Measurements from ENCODE around the gene BTBD6.
A peak's percentile ranks its signal among the peaks of the same experiment; 100 is the strongest.

Gene BTBD6

DNA sequence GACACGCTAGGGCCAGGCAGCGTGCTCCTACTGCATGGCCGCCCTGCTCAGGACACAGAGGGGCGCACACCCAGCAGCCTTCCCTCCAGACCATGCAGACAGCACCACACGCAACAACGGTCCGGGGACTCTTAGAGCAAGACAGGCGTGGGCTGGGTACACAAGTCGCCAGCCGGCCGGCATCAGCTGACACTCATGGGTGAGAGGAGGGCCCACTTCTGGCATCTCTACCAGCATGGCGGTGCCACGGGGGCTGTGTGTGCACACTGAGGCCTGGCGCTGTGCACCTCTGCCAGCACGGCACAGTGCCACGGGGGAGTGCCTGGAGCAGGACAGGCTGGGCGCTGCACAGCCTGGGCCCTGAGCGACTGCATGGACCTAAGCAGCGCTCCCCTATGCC is 6.7 kb upstream of the BTBD6 start:
- no peak for DNase-seq

DNA sequence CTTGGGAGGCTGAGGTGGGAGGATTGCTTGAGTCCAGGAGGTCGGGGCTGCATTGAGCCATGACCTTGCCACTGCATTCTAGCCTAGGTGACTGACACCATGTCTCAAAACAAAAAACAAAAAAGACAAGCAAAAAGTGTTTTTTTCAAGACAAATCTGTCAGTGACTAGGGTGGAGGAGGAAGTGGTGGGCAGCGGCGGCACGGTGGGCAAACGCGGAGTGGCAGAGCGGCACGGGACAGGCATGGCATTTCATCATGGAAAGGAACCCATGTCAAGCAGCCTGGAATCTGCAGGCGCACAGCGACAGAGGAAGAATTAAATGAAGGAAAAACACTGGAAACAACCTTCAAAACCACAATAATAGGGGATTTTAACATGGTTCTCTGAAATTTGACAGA is 4.0 kb upstream of the BTBD6 start:
- no peak for DNase-seq

DNA sequence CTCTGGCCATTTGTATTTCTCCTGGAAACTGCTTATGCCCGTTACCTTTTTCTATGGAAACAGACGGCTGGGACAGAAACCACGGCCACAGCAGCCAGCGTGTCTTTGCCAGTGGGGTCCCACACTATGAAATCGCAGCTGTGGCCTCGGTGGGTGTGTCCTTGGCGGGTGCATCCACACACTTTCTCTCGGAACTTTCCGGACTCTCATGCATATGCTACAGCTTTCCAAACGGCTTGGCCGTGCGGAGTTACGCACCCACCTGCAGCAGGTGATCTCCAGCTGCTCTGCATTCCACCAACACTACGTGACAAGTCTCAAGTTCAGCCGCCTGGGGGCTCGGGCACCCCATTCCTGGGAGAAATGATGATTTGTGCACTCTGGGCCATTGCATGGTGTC is 1.3 kb upstream of the BTBD6 start:
- DNase-seq, result no peak

DNA sequence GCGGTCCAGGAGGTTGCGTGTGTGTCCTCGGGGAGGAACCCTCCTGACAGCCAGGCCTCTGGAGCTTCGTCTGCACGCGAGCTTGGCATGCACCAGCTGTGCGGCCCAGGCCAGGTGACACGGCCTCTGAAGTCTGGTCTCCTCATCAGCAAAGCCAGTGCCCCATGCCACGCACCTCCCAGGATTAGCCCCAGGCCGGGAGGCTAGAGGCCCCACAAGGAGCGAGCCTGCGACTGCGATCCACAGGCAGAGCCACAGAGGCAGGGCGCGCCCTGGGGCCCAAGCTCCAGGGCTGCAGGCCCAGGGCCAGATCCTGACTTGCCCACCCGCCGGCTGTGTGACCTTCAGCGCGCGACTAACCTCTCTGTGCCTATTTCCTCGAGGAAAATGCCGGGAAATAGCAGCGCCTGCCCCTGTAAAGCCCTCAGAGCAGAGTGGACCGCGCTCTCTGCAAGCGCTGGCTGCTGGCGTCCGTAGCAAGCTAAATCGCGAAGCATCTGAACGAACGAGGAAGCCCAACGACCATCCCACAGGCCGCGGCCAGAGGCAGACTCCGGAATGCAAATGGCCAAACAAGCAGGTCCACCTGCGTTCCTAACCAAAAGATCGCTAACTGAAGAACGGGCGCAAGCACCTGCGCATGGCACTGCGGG is 492 bp upstream of the BTBD6 start:
- no peak for DNase-seq

DNA sequence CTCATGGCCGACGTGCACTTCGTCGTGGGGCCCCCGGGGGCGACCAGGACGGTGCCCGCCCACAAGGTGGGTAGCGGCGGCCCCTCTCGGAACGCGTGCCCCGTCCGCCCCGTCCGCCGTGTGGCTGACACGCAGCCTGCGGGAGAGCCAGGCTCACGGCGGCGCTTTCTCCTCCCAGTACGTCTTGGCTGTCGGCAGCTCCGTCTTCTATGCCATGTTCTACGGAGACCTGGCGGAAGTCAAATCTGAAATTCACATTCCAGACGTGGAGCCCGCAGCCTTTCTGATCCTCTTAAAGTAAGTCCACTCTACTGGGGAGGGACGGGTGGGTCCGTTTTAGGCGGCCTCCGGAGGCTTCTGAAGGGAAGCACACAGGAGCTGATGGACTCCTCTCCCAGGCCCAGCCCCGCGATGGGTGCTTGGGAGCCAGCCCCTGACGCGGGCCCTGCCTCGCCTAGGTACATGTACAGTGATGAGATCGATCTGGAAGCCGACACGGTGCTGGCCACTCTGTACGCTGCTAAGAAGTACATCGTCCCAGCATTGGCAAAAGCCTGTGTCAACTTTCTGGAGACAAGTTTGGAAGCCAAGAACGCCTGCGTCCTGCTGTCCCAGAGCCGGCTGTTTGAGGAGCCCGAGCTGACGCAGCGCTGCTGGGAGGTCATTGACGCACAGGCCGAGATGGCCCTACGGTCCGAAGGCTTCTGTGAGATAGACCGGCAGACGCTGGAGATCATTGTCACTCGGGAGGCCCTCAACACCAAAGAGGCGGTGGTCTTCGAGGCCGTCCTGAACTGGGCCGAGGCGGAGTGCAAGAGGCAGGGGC is 1.1 kb downstream of the BTBD6 start:
- peak in 1 of 2 experiments; percentile 33 for DNase-seq

GRCh38 chr14:105250008-105250366 is 1.7 kb downstream of the BTBD6 start:
- DNase-seq, result no peak

GRCh38 chr14:105250986-105251385 is 2.7 kb downstream of the BTBD6 start:
- no peak for DNase-seq

- no peak for DNase-seq
Observed at GRCh38 chr14:105251920-105252319, 3.6 kb downstream of the BTBD6 start.

- no peak for DNase-seq
Observed at GRCh38 chr14:105252552-105253328, 4.4 kb downstream of the BTBD6 start.

- DNase-seq, result no peak
Observed at GRCh38 chr14:105253329-105253682, 5.0 kb downstream of the BTBD6 start.

- no peak for DNase-seq
Observed at GRCh38 chr14:105255021-105255507, 6.7 kb downstream of the BTBD6 start.

DNA sequence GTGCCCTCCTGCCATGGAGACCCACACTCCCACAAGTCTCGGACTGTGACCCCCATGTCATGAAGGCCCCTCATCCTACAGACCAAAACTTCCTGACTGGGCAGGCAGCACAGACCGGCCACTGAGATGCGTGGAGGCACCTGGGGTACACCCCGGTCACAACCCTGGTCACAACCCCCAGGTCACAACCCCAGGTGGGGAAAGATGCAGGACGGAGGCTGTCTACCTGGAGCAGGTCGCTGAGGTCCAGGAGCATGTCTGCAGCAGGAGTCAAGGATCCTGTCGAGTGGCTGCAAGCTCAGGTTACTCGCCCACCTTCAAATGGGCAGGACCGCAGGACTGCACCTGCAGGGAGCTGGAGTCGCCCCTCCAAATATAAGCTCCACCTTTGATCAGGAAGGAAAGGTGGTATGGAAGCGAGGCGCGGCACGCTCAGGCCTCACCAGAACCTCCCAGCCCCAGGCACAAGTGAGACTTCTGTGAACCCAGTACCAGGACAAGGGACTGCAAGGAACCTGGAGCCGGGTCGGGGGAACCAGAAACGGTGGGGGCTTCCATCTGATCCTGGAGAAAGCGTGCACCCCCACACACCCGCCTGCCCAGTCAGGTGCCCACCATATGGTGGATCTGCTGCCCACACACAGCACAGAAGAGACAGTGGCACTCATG is 8.1 kb downstream of the BTBD6 start:
- DNase-seq, result no peak

GRCh38 chr14:105257464-105257863 is 9.1 kb downstream of the BTBD6 start:
- no peak for DNase-seq

- DNase-seq, result no peak
Observed at GRCh38 chr14:105258846-105259245, 10.5 kb downstream of the BTBD6 start.

DNA sequence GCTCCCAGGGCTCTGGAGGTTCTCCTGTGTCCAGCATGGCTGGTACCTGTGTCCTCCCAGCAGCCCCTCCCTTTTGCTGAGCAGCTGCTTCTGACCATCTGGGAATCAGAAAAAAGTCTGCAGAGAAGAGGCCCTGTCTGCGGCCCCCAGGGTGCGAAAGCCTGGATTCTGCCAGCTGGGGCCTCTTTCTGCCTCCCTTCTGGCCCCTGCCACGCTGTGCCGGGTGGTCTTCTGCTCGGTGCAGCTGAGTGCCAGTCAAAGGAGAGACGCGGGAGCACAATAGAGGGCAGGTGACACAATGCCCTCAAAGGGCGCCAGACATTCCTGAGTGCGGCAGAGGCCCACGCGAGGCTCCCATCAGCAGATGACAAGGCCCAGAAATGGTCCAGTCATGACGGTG is 12.6 kb downstream of the BTBD6 start:
- no peak for DNase-seq

DNA sequence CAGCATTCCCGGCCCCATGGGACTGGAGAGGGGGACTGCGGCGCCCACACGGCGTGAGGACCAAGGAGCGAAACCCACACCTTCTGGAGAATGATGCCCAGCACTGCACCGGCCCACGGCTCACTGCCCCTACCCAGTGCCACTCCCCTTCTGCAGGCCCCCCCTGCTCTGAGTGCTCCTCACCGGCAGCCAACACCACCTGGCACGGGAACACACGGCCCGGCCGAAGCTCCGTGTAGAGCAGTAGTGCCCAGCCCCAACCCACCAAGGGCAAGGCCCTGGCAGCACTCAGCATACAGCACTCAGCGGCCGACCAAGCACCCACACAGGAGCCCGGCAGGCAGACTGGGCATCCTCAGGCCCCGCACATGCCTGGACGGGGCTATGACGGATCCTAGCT is 13.4 kb downstream of the BTBD6 start:
- DNase-seq, result no peak

DNA sequence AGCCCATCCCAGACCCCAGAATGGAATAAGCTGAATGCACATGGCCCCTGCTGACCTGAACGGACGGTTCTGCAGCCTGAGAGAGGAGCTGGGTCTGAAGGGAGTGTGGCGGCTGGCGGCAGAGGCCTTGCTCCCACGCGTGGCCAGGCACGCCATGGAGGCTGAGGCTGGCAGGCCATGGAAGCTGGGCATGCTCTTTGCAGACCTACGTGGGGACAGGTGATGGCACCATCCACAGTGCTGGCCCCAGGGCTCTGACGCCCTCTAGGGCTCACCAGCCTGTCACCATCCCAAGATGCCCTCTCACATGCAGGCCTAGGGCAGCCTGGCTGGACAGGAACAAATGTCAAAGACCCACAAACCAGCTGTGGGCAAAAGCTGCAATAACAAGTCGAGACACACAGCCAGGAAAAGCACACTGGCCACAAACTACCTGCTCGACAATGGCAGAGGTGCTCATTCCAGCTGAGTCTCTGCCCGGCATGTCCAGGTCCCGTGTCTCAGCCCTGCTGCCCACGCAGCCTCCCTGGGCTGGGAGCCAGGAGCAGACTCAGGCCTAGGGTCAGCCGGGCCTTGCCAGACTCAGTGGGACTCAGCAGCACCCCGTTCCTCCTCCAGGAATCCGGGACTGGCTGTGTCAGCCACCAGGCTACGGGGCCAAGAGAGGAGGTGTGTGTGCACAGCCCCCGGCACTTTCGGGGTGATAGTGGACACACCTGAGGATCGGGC is 19.7 kb downstream of the BTBD6 start:
- no peak for DNase-seq

DNA sequence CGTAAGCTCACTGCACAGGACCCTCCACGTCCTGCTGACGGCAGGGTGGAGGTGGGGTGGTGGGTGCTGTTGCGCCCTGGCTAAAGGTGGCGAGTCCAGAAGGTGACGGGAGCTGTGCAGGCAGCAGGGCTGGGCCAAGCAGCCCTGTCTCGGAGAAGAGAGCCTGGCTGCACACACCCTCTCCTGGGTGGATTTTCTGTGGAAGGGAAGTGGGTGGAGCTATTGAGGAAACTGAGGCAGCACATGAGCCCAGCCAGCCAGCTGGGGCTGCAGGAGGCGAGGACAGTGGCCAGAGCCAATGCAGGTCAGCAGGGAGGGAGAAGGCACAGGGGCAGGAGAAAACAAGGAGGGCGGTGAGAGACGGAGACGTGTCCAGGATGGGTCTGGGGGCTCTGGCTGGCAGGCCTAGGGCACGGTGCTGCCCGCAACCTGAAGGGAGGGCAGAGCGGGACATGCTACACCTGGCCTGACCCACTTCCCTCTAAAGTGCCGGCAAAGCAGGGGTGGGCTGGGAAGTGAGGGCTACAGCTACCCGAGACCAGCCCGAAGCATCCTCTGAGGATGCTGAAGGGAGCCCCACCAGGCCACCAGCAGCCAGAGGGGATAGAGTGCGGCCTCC is 20.5 kb downstream of the BTBD6 start:
- DNase-seq, result no peak

DNA sequence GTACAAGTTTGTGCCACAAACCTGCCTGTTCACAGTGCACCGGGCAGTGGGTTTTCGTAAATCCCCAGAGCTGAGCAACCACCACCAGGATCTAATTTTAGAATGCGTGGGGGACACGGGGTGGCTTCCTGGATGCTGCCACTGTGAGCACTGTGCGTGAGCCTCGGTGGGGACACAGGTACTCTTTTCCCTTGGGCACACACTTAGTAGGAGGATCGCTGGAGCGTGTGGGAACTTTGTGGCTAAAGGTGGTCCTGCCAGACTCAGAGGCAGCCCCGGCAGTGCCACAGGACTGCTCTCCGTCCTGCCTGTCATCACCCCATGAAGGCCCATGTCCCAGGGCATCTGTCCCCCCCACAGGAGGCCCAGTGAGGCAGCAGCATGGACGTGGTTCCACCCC is 21.1 kb downstream of the BTBD6 start:
- DNase-seq, result no peak

GRCh38 chr14:105271224-105271890 is 23.0 kb downstream of the BTBD6 start:
- no peak for DNase-seq

GRCh38 chr14:105272623-105273022 is 24.3 kb downstream of the BTBD6 start:
- no peak for DNase-seq

DNA sequence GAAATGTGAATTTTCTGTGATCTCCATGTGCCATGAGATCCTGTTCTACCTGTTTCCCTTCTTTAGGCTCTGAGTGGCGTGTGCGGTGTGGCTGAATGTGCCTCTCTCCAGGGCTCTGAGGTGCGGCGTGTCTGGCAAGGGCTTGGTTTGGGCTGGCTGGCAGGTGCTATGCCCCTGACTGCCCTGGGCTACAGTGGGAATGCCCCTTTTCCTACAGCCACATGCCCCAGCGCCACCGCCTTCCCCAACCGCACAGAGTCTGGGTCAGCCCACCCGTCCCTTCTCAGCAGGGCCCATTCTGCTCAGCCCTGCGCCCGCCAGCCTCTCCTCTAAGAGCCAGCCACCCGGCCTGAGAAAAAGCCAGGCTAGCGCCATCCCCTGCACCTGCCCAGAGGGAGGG is 24.7 kb downstream of the BTBD6 start:
- DNase-seq, result no peak
